Measurements from ENCODE around the gene SHMT2.
"Not testable (repeated sequence)": the region's sequence is repeated elsewhere in the genome, so short reads cannot be mapped to it uniquely, and the experiment has no call there.

- TF ChIP-seq, protein P1, sequence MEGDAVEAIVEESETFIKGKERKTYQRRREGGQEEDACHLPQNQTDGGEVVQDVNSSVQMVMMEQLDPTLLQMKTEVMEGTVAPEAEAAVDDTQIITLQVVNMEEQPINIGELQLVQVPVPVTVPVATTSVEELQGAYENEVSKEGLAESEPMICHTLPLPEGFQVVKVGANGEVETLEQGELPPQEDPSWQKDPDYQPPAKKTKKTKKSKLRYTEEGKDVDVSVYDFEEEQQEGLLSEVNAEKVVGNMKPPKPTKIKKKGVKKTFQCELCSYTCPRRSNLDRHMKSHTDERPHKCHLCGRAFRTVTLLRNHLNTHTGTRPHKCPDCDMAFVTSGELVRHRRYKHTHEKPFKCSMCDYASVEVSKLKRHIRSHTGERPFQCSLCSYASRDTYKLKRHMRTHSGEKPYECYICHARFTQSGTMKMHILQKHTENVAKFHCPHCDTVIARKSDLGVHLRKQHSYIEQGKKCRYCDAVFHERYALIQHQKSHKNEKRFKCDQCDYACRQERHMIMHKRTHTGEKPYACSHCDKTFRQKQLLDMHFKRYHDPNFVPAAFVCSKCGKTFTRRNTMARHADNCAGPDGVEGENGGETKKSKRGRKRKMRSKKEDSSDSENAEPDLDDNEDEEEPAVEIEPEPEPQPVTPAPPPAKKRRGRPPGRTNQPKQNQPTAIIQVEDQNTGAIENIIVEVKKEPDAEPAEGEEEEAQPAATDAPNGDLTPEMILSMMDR (IDR thresholded peaks at IDR 0.05): not testable (repeated sequence)
- TF ChIP-seq EZH2 (IDR thresholded peaks at IDR 0.05): not testable (repeated sequence)
Measured at GRCh38 chr12:57282073-57282472, 52.6 kb downstream of the SHMT2 start.
